Head of caudate nucleus (tissue), 42 donors: ENCODE results near the gene INTS11.
A peak's percentile ranks its signal among the peaks of the same experiment; 100 is the strongest.

ENCODE experiments used
- DNase-seq, 42 donors: peaks; one replicate each; pipeline versions ENCODE4 v3.0.0 to v3.0.0-alpha.2; 2020 to 2021; ENCODE audit warnings: mixed read lengths in 7 of 42
- intact Hi-C: fragments of 100-400 bp; cut with DNase I; formaldehyde crosslinking; loops from one replicate; pipeline ENCODE4 v1.15.0; 2022

INTS11 gene

GRCh38 chr1:1359308-1359663, 34.8 kb upstream of the INTS11 start:
- DNase-seq = no peak
- intact Hi-C loops = no loop called here

- intact Hi-C loops = no loop called here
- peak in 8 of 42 donors; percentile 17 to 63 (median 47) for DNase-seq
Measured at GRCh38 chr1:1358433-1359271, 34.2 kb upstream of the INTS11 start, which contains the start of gene MXRA8. MXRA8 (minus strand) TSS chr1:1358555; CDS start chr1:1358504, 51 bp downstream.

- peak in 1 of 42 donors; percentile 11 for DNase-seq
- intact Hi-C loops = no loop called here
Measured at GRCh38 chr1:1357871-1358432, 33.5 kb upstream of the INTS11 start.

- DNase-seq = no peak
- intact Hi-C loops = no loop called here
Measured at GRCh38 chr1:1356796-1357401, 32.4 kb upstream of the INTS11 start.

GRCh38 chr1:1356166-1356795, 31.8 kb upstream of the INTS11 start:
- DNase-seq = no peak
- intact Hi-C loops = no loop called here

- peak in 2 of 42 donors; percentile 27 to 35 for DNase-seq
- intact Hi-C loops = no loop called here
Measured at GRCh38 chr1:1355416-1355815, 31.0 kb upstream of the INTS11 start.

GRCh38 chr1:1354271-1355247, 30.1 kb upstream of the INTS11 start:
- DNase-seq = peak in 2 of 42 donors; percentile 6 to 23
- intact Hi-C loops = no loop called here

GRCh38 chr1:1353389-1354151, 29.1 kb upstream of the INTS11 start:
- intact Hi-C loops = no loop called here
- peak in 2 of 42 donors; percentile 3 to 23 for DNase-seq

- intact Hi-C loops = no loop called here
- DNase-seq = peak in 1 of 42 donors; percentile 22
Measured at GRCh38 chr1:1352786-1353388, 28.4 kb upstream of the INTS11 start.

GRCh38 chr1:1351511-1352427, 27.3 kb upstream of the INTS11 start:
- peak in 1 of 42 donors; percentile 1 for DNase-seq

GRCh38 chr1:1349256-1350012, 25.0 kb upstream of the INTS11 start, which contains the start of gene DVL1:
DVL1 (minus strand) TSS chr1:1349418; CDS start chr1:1349065, 353 bp downstream.
- intact Hi-C loops = no loop called here
- peak in 39 of 42 donors; percentile 27 to 82 (median 62) for DNase-seq

More at GRCh38 chr1:1351511-1352427, 27.3 kb upstream of the INTS11 start:
- intact Hi-C loops = no loop called here

- DNase-seq = peak in 5 of 42 donors; percentile 18 to 52 (median 32)
Measured at GRCh38 chr1:1348420-1349255, 24.2 kb upstream of the INTS11 start.

GRCh38 chr1:1347663-1348419, 23.4 kb upstream of the INTS11 start:
- intact Hi-C loops = no loop called here
- DNase-seq = peak in 1 of 42 donors; percentile 22

More at GRCh38 chr1:1348420-1349255, 24.2 kb upstream of the INTS11 start:
- intact Hi-C loops = no loop called here
